GM13977 (cell line): ENCODE measurements around the gene B4GALT6.

ENCODE experiments used
- DNase-seq: peaks from one replicate; pipeline ENCODE4 v3.0.0; 2012; ENCODE audit warnings: low spot score
- CTCF ChIP-seq: IDR thresholded peaks from 2 replicates; pipeline ENCODE4 v1.5.1; 2012; ENCODE audit warnings: mild to moderate bottlenecking, control low read depth; ENCODE audit not compliant: insufficient read depth; ENCODE audit errors: extremely low read depth, missing control alignments
- in situ Hi-C: fragments of 300-500 bp; cut with MboI; formaldehyde crosslinking; loops from one replicate; pipeline ENCODE4 v1.12.0; 2022; ENCODE audit warnings: low sequenced_read_pairs, low pct_unique_long_range_greater_than_20kb, mixed read lengths, inconsistent platforms; ENCODE audit not compliant: unreplicated experiment

B4GALT6 gene

GRCh38 chr18:31632356-31632755, 52.0 kb downstream of the B4GALT6 start:
- in situ Hi-C loops: no loop called here
- DNase-seq: no peak
- no peak for TF ChIP-seq CTCF

DNA sequence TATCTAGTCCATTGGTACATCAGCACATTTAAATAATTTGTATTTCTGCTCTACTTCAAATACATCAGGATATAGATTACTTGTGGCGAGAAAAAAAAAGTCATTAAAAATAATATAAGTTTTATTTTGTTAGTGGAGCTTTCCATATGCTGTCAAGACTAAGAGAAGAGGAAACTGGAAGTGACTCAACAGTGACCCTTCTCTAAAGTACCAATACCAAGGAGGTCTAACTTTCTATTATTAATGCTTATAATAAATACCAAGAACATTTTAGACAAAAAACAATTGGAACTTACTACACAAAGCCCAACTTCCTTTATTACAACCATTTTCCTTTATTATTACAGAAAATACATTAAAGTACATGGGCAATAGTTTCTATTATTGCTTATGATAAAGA, 52.9 kb downstream of the B4GALT6 start:
- in situ Hi-C loops: no loop called here
- no peak for TF ChIP-seq CTCF
- no peak for DNase-seq

DNA sequence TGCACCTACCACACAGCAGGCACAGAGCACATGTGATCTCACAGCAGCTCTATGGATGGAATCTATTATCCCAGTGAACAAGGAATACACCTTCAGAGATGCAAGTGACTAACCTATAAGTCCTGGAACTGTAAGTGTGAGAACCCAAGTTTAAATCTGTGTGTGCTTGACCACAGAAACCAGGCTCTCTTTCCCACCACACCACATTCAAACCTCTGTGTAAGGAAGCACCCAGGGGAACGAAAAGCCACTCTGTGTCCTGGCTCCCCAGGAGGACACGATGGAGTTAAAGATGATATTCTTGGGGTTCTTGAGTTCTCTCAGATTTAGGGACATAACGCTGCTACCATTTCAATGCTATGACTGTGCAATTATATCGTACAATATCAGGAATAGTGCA, 53.8 kb downstream of the B4GALT6 start:
- in situ Hi-C loops: no loop called here
- DNase-seq: no peak
- TF ChIP-seq CTCF: no peak

DNA sequence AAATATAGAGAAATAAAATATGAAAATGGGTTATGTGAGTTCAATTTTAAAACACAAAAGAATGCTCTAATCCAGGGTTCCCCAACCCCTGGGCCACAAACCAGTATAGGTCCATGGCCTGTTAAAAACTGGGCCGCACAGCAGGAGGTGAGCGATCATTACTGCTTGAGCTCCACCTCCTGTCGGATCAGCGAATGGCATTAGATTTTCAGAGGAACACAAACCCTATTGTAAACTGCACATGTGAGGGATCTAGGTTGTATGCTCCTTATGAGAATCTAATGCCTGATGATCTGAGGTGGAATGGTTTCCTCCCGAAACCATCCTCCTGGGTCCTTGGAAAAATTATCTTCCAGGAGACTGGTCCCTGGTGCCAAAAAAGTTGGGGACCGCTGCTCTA, 58.0 kb downstream of the B4GALT6 start:
- peak; percentile 5 for TF ChIP-seq CTCF
- no peak for DNase-seq
- in situ Hi-C loops: no loop called here

GRCh38 chr18:31624892-31625640, 59.3 kb downstream of the B4GALT6 start:
- TF ChIP-seq CTCF: no peak
- DNase-seq: no peak
- in situ Hi-C loops: no loop called here

DNA sequence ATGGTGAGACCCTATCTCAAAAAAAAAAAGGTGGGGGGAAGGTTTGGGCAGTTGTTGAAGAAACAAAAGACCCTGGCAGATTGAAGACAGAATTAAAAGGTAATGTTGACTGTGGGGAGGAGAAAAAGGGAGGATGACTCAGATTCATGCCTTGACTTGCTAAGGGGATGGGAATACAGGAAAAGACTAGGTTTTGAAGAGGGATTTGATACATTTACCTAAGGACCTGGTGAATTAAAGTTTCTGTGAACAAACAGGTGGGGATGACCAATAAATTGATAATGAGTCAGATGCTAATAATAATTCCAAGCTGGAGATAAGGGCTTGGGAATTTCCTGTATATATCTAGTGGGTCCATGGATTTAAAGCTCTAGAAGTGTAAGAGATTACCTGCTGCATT, 65.1 kb downstream of the B4GALT6 start:
- no peak for TF ChIP-seq CTCF
- DNase-seq: no peak
- in situ Hi-C loops: no loop called here
